CD4-positive, alpha-beta T cell treated with Interleukin-17A for 1 hour (primary cell): ENCODE results near the gene PLEKHA5.
"Not testable (repeated sequence)": the region's sequence is repeated elsewhere in the genome, so short reads cannot be mapped to it uniquely, and the experiment has no call there.

Source experiments
- DNase-seq: peaks from one replicate; pipeline ENCODE4 v3.0.0-alpha.2; 2020

PLEKHA5 gene

DNA sequence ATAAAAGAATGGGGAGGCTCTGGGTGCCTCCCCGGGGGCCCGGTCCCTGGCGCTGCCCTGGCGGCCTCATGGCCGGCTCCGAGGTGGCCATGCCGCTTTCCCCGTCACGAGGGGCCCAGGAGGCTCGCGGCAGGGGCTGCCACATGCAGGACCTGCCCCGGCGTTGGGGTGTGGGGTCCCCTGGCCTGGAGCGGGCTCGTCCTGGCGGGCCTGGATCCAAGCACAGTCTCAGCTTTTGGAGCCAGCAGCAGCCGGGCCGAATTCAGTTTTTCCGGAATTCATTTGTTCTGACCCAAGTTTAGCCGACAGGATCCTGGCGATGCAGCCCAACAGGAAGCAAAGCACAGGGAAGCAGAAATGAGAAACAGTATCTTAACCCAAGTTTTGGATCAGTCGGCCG is 283.3 kb downstream of the PLEKHA5 start:
- DNase-seq = no peak

DNA sequence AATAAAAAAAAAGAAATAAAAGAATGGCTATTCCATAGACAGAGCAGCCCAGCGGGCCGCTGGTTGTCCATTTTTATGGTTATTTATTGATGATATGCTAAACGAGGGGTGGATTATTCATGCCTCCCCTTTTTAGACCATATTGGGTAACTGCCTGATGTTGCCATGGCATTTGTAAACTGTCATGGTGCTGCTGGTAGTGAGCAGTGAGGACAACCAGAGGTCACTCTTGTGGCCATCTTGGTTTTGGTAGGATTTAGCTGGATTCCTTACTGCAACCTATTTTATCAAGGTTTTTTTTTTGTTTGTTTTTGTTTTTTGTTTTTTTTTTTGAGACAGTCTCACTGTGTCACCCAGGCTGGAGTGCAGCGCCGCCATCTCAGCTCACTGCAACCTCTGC is 284.0 kb downstream of the PLEKHA5 start:
- not testable (repeated sequence) for DNase-seq

DNA sequence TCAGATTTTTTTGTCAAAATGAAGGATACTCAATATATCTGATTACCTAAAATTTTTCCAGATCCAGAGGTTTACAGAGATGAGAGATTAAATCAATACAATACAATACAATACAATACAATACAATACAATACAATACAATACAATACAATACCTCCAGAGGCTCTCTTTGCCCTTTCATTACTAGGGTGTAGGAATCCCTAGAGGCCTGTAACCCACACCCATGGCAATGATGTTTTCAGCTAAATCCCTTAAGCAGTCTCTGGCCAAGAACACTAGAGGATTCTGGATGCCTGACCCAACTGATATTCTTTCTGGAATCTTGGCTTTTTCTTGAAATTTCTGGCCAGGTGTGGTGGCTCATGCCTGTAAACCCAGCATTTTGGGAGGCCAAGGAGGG is 286.0 kb downstream of the PLEKHA5 start:
- no peak for DNase-seq

DNA sequence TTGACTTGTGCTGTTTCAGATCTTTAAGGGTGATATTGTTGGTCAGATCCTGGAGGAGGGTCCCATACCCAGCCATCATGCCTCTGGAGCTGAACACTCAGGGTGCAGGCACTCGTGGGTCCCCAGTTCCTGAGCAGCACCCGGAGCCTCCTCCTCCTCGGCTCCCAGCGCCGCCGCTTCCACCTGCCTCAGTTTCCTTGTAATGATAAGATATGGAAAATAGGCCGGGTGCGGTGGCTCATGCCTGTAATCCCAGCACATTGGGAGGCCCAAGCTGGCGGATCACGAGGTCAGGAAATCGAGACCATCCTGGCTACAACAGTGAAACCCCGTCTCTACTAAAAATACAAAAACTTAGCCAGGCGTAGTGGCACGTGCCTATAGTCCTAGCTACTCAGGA is 289.6 kb downstream of the PLEKHA5 start:
- no peak for DNase-seq

GRCh38 chr12:19421503-19422282 is 292.2 kb downstream of the PLEKHA5 start:
- no peak for DNase-seq

DNA sequence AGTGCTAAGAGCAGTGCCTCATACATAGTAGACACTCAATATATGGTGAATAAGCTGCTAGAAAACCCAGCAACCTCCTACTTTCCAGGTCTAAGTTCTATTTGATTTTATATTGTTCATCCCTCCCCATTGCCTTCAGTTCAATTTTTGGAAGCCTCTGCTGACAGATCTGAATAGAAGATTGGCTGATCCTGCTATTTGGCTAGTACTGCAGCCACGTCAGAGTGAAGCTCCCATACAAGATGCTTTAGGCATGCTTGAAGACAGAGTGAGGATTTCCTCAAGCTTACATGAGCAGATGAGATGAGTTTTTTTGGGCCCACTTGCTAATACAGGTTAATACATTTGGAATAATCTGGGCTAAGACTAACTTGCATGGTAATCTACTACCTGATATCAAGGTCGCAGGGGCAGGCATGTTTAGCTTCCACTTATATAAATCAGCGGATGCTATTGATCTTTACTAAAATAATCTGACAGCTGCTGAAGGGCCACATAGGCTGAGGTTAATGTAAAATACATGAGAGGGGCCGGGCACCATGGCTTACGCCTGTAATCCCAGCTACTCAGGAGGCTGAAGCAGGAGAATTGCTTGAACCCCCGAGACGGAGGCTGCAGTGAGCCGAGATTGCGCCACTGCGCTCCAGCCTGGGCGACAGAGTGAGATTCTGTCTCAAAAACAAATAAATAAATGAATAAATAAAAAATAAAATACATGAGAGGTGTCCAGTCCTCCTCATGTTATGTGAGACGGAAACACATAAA is 293.8 kb downstream of the PLEKHA5 start:
- DNase-seq = no peak
